ENCODE data around the gene IPO4.
A peak's percentile ranks its signal among the peaks of the same experiment; 100 is the strongest.

Gene IPO4

DNA sequence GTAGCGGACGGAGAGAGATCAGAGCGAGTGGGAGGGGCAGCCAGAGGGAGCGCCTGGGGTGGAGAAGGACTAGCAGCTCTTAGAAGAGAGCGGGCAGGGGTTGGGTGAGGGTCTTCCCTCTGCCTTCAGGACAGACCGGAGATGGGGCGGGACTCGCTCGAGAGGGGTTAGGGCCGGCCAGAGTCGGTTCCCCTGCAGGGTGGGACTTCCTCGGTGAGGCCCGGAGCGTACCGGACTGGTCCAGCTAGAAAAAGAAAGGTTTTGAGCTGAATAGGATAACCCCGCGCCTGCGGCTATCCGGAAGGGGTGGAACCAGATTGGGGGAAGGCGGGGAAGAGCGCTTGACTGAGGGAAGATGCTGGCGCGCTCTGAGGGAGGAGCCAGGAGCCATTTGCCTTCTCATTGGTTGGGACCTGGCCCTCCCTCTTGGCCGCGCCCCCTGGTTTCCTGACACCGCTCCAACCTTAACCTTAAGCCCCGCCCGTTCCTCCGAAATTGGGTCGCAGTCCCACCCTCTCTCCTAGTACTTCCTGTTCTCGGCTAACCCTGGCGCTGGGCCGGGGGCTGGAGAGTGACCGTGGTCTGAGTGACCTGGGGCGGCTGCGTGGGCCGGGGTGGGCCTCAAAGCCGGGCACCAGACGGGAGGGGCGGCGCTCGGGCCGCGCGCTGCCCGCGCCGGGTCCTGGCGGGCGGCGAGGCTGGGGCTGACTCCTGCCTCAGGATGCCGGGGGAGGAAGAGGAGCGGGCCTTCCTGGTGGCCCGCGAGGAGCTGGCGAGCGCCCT lies 41.4 kb downstream of the IPO4 start, which contains the start of gene RNF31:
Gene RNF31, plus strand, starts transcription at position 521 of the 783 bp plus-strand sequence. Its CDS starts 201 bp downstream, at position 722.
- peak within 1 kb of the TSS; percentile 63 for H3K4me3 ChIP-seq (ENCODE audit: low read depth, low read length)
- TF ChIP-seq, protein P1, sequence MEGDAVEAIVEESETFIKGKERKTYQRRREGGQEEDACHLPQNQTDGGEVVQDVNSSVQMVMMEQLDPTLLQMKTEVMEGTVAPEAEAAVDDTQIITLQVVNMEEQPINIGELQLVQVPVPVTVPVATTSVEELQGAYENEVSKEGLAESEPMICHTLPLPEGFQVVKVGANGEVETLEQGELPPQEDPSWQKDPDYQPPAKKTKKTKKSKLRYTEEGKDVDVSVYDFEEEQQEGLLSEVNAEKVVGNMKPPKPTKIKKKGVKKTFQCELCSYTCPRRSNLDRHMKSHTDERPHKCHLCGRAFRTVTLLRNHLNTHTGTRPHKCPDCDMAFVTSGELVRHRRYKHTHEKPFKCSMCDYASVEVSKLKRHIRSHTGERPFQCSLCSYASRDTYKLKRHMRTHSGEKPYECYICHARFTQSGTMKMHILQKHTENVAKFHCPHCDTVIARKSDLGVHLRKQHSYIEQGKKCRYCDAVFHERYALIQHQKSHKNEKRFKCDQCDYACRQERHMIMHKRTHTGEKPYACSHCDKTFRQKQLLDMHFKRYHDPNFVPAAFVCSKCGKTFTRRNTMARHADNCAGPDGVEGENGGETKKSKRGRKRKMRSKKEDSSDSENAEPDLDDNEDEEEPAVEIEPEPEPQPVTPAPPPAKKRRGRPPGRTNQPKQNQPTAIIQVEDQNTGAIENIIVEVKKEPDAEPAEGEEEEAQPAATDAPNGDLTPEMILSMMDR (IDR thresholded peaks at IDR 0.05; ENCODE audit: borderline replicate concordance, insufficient read depth, low read depth, low read length) = no peak

DNA sequence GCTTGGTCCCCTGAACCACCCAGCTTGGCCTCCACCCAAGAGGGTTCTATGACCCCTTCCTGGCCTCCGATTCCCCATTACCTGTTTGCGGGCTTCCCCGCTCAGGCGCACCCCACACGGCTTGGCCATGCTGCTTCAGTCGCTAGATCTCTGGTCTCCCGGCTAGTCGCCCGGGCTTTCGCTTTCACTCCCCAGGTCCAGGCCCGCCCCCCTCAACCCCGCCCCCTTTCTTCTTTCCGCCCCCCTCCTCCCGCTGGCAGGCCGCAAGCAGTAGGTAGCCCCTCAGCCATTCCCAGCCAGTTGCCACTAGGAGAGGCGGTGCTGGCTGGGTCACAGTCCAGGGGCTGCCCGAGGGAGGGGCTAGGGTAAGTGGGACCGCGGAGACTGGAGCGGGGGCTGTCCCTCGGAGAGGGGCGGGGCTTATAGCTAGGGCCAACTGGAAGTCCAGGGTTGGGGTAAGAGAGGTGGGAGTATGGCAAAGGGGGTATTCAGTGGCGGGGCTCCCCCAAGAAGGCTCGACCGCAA lies 42.1 kb downstream of the IPO4 start, which contains the start of gene PSME2:
Gene PSME2, minus strand, starts transcription at position 158 of the 525 bp plus-strand sequence. Its CDS starts 29 bp downstream, at position 129.
- TF ChIP-seq, protein P1 (IDR thresholded peaks at IDR 0.05; ENCODE audit: borderline replicate concordance, insufficient read depth, low read depth, low read length) = no peak
- H3K4me3 ChIP-seq (ENCODE audit: low read depth, low read length) = peak within 1 kb of the TSS; percentile 63

DNA sequence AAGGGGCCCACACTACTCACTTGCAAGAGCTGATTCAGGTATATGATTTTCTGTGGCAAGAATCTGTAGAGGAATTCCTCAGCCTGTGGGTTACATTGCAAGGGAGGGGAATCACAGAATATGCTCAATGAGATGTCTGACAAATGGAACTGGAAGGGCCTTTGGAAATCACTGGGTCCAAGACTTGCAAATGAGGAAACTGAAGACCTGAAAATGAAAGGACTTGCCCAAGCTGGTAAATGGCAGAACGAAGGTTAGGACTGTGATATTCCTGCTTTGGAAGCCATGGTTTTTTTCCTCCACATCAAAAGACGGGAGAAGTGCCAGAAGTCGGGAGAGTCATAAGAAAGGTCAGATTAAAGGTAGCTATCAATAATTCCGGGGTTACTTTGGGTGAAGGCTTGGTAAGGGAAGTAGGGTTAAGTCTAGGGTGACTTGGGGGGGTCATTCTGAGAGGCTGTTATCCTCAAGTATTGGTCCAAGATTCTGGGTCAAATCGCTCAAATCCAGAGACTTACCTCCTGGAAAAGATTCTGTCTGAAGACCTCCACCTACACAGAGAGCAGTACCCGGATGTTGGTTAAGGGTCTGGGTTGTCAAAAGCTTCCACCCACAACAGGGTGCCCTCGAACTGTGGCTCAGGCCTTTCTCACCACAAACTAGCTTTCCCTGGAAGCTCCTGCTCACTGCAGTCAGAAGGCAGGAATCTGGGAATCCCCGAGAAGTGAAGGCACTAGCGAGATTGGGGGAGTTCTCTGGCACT lies 42.7 kb downstream of the IPO4 start:
- H3K4me3 ChIP-seq (ENCODE audit: low read depth, low read length) = peak overlapping the region; percentile 53
- TF ChIP-seq, protein P1 (IDR thresholded peaks at IDR 0.05; ENCODE audit: borderline replicate concordance, insufficient read depth, low read depth, low read length) = no peak

DNA sequence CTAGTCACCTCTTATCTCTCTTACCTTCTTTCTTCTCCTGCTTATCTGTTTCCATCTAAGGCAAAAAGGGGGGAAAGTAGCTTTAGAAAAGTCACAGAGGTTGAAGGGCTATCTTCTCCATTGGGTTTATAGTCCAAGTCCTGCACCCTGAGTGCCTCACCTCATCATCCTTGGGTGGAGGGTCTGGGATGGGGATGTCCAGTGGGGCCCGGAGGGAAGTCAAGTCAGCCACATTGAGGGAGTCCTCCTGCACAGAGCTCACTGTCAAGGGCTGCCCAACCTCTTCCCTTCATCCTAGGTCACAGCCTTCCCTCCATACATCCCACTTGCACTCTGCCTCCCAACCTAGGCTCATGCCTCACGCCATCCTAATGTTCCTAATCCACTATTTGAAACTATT lies 43.4 kb downstream of the IPO4 start:
- H3K4me3 ChIP-seq (ENCODE audit: low read depth, low read length) = peak overlapping the region; percentile 53
- TF ChIP-seq, protein P1 (IDR thresholded peaks at IDR 0.05; ENCODE audit: borderline replicate concordance, insufficient read depth, low read depth, low read length) = no peak

DNA sequence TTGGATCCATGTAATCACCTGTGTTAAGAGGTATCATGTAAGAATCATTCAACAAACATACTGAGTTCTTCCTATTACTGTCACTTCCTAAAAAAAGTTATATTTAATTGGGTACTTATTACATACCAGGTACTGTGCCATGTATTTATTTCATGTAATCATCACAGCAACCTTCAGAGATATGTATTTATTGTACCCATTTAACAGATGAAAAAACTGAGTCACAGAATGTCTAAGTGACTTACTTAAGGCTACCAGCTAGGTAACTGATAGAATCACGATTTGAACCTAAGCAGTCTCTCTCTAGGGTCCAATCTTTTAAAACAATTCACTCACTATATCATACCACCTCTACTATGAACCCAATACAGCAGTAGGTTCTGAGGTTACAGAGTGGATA lies 44.2 kb downstream of the IPO4 start:
- TF ChIP-seq, protein P1 (IDR thresholded peaks at IDR 0.05; ENCODE audit: borderline replicate concordance, insufficient read depth, low read depth, low read length) = no peak
- H3K4me3 ChIP-seq (ENCODE audit: low read depth, low read length) = no peak overlapping the region

DNA sequence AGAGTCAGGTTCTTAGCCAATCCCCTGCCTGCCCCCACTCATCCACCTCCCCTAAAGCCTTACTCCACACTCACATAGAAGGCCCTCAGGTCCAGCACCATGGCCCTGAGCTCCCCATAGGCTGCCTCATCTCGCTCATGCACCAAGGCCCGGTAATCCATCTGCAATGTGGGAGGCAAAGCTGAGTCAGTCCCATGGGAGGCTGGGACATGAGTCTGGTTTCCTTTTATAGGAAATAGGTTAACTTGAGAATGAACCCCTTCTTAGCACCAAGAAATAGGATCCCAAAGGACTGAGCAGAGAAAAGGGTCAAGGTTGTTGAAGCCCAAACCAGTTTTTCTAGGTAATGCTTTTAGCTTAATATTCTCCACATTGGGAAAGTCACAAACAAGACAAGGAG lies 45.1 kb downstream of the IPO4 start:
- no peak overlapping the region for H3K4me3 ChIP-seq (ENCODE audit: low read depth, low read length)
- TF ChIP-seq, protein P1 (IDR thresholded peaks at IDR 0.05; ENCODE audit: borderline replicate concordance, insufficient read depth, low read depth, low read length) = no peak
